ENCODE data around the gene TBATA. TPM values are rescaled to one million over a fixed set of nuclear protein-coding genes. Genes with fewer than 3 reads are reported as not detected.

TBATA gene
- total RNA-seq, 1 donor from 2014 or later, result not detected

- DNase-seq (ENCODE audit: low read depth), result no peak
- Histone ChIP-seq H3K27me3 (ENCODE audit: control insufficient read depth, insufficient read depth, low read length) (no peaks in the 10 kb centered on the region), H3K4me3 (ENCODE audit: low read depth, low read length) (no peak overlapping the region), H3K36me3 (ENCODE audit: control insufficient read depth, insufficient read depth, low read length) (no peaks in the 10 kb centered on the region)
- TF ChIP-seq CTCF (IDR thresholded peaks at IDR 0.05; ENCODE audit: insufficient read depth, low read length, poor library complexity, severe bottlenecking), result no peak
Measured at GRCh38 chr10:70726909-70727495, 58.2 kb downstream of the TBATA start.

GRCh38 chr10:70723771-70724170 lies 61.4 kb downstream of the TBATA start:
- no peaks in the 10 kb centered on the region for H3K36me3 ChIP-seq (ENCODE audit: control insufficient read depth, insufficient read depth, low read length)
- no peak for DNase-seq (ENCODE audit: low read depth)
- H3K4me3 ChIP-seq (ENCODE audit: low read depth, low read length), result no peak overlapping the region
- H3K27me3 ChIP-seq (ENCODE audit: control insufficient read depth, insufficient read depth, low read length), result no peaks in the 10 kb centered on the region
- TF ChIP-seq CTCF (IDR thresholded peaks at IDR 0.05; ENCODE audit: insufficient read depth, low read length, poor library complexity, severe bottlenecking), result no peak

- no peaks in the 10 kb centered on the region for H3K36me3 ChIP-seq (ENCODE audit: control insufficient read depth, insufficient read depth, low read length)
- TF ChIP-seq CTCF (IDR thresholded peaks at IDR 0.05; ENCODE audit: insufficient read depth, low read length, poor library complexity, severe bottlenecking), result no peak
- DNase-seq (ENCODE audit: low read depth), result peak; percentile 76
- no peak overlapping the region for H3K4me3 ChIP-seq (ENCODE audit: low read depth, low read length)
- no peaks in the 10 kb centered on the region for H3K27me3 ChIP-seq (ENCODE audit: control insufficient read depth, insufficient read depth, low read length)
Measured at GRCh38 chr10:70722820-70723424, 62.3 kb downstream of the TBATA start.

Other genes with a start within 250 kb of the TBATA start
- gene PRF1, start 182.6 kb downstream of the TBATA start, total RNA-seq, result not detected in 2 replicates
- 1.3 and 1.6 TPM in 2 replicates for gene ADAMTS14, start 112.9 kb downstream of the TBATA start, total RNA-seq
- 82.7 and 83.5 TPM in 2 replicates for gene SGPL1, start 30.6 kb upstream of the TBATA start, total RNA-seq
- 72.9 and 92.2 TPM in 2 replicates for gene PCBD1, start 103.2 kb upstream of the TBATA start, total RNA-seq

Measured in kidney epithelial cell (primary cell).